ENCODE results near the gene SUSD3. TPM values are rescaled to one million over a fixed set of nuclear protein-coding genes. Genes with fewer than 3 reads are reported as not detected.
A peak's percentile ranks its signal among the peaks of the same experiment; 100 is the strongest.
"Not testable (repeated sequence)": the region's sequence is repeated elsewhere in the genome, so short reads cannot be mapped to it uniquely, and the experiment has no call there.

SUSD3 gene
- polyA plus RNA-seq, 1 donor: 2.2 TPM

- DNase-seq: no peak
Measured at GRCh38 chr9:93114169-93114983, 55.9 kb downstream of the SUSD3 start.

- no peak for DNase-seq
Measured at GRCh38 chr9:93114984-93115335, 56.5 kb downstream of the SUSD3 start.

- no peak for DNase-seq
Measured at GRCh38 chr9:93115486-93116071, 57.1 kb downstream of the SUSD3 start.

- no peak for DNase-seq
Measured at GRCh38 chr9:93116072-93116961, 57.8 kb downstream of the SUSD3 start.

GRCh38 chr9:93117521-93117920 lies 59.0 kb downstream of the SUSD3 start:
- DNase-seq: not testable (repeated sequence)

- DNase-seq: no peak
Measured at GRCh38 chr9:93117924-93118862, 59.7 kb downstream of the SUSD3 start.

GRCh38 chr9:93118863-93119702 lies 60.6 kb downstream of the SUSD3 start:
- DNase-seq: no peak

GRCh38 chr9:93119703-93119952 lies 61.1 kb downstream of the SUSD3 start:
- DNase-seq: no peak

GRCh38 chr9:93119953-93120845 lies 61.7 kb downstream of the SUSD3 start:
- peak; percentile 69 for DNase-seq

- DNase-seq: no peak
Measured at GRCh38 chr9:93120846-93121315, 62.4 kb downstream of the SUSD3 start.

- DNase-seq: no peak
Measured at GRCh38 chr9:93121316-93122241, 63.1 kb downstream of the SUSD3 start.

- DNase-seq: no peak
Measured at GRCh38 chr9:93122721-93123221, 64.3 kb downstream of the SUSD3 start.

GRCh38 chr9:93123561-93124283 lies 65.2 kb downstream of the SUSD3 start:
- no peak for DNase-seq

GRCh38 chr9:93124793-93125192 lies 66.3 kb downstream of the SUSD3 start:
- DNase-seq: no peak

GRCh38 chr9:93125331-93125894 lies 66.9 kb downstream of the SUSD3 start:
- no peak for DNase-seq

- no peak for DNase-seq
Measured at GRCh38 chr9:93126151-93126781, 67.8 kb downstream of the SUSD3 start.

- DNase-seq: peak; percentile 61
Measured at GRCh38 chr9:93126825-93127368, 68.4 kb downstream of the SUSD3 start.

All from hindlimb muscle (tissue), 1 donor.